ENCODE measurements around the gene IQCC.

The IQCC gene

GRCh38 chr1:32195972-32196823, 9.3 kb upstream of the IQCC start:
- no peak for DNase-seq (ENCODE audit: low spot score)

GRCh38 chr1:32197074-32197473, 8.4 kb upstream of the IQCC start:
- DNase-seq (ENCODE audit: low spot score) = no peak

DNA sequence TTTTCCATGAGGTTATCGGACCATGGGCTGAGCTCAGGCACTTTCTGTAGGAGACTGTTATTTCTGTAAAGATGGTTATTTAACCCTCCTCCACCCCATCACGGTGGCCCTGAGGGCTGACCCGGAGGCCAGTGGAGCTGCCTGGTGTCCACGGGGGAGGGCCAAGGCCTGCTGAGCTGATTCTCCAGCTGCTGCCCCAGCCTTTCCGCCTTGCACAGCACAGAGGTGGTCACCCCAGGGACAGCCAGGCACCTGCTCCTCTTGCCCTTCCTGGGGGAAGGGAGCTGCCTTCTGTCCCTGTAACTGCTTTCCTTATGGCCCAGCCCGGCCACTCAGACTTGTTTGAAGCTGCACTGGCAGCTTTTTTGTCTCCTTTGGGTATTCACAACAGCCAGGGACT, 7.6 kb upstream of the IQCC start:
- DNase-seq (ENCODE audit: low spot score) = no peak

GRCh38 chr1:32198237-32199042, 7.0 kb upstream of the IQCC start:
- no peak for DNase-seq (ENCODE audit: low spot score)

DNA sequence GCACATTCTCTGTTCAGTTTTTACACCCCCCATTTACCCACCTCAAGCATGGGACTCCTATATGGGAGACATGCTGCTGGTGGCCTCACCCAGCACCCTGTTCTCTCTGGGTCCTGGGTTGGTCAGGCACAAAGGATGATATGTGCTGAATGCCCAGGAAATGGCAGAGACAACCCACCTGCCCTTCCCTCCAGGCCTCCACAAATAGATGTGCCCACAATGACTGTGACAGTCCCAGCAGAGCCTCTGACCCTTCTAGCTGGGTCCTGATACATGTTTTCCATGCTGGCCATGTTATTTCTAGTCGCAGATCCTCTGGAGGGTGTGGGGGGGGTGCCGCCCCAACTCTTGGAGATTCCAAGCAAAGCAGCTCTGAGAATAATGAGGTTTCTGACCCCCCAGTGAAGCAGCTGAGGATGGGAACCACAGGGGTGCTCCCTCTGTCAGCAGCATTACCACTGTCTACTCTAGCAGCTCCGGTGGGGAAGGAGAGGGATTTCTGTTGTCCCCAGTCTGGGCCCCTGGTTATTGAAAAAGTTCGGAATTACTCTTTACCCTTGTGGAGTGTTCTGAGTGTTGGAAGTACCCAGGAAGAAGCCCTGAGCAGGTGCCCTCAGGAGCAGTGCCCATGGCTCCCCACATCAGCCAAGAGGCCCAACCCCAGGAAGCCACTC, 6.3 kb upstream of the IQCC start:
- no peak for DNase-seq (ENCODE audit: low spot score)

GRCh38 chr1:32199717-32200072, 5.8 kb upstream of the IQCC start:
- no peak for DNase-seq (ENCODE audit: low spot score)

GRCh38 chr1:32200226-32201010, 5.1 kb upstream of the IQCC start, which contains the start of gene CCDC28B:
TSS of gene CCDC28B (plus strand) at chr1:32200595. CDS start at chr1:32201936, 1,341 bp downstream.
- DNase-seq (ENCODE audit: low spot score) = peak; percentile 62

DNA sequence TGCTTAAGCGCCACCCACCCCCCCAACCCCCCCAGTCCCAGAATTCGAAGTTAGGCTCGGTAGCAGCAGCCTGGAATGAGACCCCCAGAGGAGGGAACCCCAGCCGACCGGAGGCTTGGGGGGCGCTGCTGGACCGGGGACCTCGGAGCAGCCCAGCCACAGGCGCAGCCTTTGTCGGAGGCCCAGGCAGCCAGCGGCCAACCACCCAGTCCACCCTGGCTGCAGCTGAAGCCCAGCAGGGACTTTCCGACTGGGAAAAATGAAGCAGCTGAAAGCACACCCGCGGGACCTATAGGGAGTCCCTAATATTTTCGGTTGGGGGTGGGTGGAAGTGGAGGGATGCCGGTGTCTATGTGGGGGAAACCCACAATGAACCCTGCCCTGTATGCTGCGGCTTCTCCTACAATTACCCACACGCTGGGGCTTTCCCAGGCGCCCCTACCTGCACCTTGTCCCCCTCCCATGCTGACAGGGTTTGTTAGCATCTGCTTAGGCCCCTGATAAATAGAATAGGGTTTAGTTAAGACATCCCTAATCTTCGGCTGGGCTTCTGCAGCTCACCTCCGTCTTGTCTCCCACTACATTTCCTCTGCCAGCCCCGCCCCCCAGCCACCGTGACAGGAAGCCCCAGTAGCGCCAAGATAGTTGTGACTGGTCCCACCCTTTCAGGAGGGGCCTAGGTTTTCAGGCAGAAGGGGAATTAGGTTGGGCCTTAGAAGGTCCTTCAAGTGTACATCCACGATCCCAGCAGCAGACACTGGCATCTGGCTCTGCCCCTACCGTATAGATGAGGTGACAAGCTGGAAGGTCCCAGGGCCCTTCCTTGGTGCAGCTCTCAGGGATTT, 4.2 kb upstream of the IQCC start:
- DNase-seq (ENCODE audit: low spot score) = no peak

DNA sequence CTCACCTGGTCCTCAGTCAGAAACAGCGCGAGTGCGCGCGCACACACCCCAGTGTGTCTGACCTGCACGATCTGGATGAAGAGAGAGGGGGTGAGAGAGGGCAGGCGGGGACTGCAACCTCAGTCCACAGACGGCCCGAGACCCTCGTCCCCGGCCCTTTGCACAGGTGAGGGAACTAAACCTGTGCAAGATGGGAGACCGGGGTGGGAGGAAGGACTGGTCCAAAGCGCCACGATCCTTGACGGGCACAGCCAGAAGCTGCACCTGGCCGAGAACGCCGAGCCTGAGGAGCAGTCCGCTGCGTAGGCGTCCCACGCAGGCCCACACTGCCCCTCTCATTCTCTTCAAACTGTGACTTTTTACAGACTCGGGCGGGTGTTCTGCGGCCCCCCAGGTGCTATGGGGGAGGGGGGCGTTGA, 519 bp upstream of the IQCC start:
- DNase-seq (ENCODE audit: low spot score) = no peak

GRCh38 chr1:32208469-32208868, 3.0 kb downstream of the IQCC start:
- DNase-seq (ENCODE audit: low spot score) = no peak

DNA sequence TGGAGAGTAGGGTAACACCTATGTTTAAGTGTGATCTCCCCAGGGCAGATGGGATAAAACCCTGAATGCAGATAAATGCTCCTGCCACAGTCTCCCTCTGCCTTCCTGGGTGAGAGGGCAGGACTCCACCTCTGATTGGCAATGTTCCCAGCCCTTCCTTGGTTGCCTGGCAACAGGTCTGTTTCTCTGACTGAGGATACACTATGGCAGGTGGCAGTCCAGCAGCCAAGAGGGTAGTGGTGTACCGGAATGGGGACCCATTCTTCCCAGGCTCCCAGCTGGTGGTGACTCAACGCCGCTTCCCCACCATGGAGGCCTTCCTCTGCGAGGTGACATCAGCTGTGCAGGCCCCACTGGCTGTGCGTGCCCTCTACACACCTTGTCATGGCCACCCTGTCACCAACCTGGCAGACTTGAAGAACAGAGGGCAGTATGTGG, 3.4 kb downstream of the IQCC start, which contains the start of gene DCDC2B:
Gene DCDC2B, plus strand, starts transcription at position 199 of the 438 bp plus-strand sequence. Its CDS starts 5 bp downstream, at position 204.
- no peak for DNase-seq (ENCODE audit: low spot score)

GRCh38 chr1:32215629-32216480, 10.4 kb downstream of the IQCC start:
- DNase-seq (ENCODE audit: low spot score) = no peak

DNA sequence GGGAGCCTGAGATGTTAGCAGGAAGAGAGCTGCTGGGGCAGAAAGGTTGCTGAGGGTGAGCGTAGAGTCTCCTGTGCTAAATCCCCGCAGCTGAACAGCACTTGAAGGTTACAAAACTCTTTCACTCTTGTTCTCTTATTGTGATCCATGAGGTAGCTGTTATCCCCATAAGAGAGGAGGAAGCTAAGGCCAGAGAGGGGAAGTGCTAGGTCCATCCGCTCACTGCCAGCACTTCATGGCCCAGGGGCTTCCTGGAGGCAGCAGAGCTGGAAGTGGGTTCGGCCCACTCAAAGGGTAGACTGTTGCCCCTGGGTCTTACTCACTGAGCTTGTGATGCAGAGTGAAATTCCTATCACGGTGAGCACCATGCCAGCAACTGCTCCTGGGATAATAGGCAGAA, 11.1 kb downstream of the IQCC start:
- DNase-seq (ENCODE audit: low spot score) = no peak

DNA sequence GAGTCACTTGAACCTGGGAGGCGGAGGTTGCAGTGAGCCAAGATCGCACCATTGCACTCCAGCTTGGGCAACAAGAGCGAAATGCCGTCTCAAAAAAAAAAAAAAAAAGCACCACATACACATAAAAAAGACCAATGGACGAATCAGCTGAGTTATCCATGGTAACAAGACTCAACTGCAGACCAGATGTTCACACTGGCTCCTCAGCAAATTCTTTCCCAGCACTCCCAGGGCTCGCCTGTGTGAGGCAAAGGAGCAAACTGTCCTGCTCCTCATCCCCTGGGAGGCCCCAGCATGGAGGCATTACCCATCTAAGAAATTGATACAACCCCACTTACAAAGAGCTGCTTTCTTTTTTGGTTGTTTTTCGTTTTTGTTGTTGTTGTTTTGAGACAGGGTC, 13.6 kb downstream of the IQCC start:
- no peak for DNase-seq (ENCODE audit: low spot score)

DNA sequence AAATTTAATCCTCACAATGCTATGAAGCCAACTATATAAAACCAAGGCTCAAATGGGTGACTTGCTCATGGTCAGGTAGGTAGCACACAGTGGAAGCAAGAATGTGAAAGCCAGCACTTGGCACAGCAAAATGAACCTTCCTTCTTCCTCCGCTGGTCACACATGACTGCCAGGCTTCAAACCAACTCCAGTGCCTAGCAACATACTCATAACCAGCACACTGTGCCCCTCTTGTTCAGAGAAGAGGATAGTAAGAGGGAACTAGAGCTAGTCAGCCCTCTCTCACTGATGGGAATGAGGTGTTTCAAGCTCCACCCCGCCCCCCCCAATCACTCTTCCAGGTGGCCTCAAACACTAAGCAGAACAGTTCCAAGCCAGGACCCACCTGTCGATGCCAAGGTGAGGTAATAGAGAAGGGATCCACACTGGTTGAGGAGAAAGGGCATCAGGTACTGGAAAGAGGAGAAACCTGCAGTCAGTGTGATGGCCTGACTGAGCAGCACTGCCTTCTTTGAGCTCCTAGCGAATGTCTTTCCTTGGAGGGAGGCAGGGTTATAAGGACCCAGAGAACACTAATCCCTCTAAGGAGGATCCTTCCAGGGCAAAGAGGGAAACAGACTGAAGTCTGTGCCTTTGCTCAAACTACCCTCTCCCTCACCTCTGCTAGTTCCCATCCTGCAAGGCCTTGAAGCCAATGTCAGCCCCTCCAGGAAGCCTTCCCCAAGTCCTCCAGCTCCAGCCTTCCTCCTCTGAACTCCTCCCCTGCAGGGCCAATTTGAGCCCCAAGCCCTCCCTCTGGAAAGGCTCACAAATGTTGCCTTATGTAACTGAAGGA, 15.5 kb downstream of the IQCC start:
- no peak for DNase-seq (ENCODE audit: low spot score)

GRCh38 chr1:32221581-32221979, 16.1 kb downstream of the IQCC start:
- DNase-seq (ENCODE audit: low spot score) = no peak

DNA sequence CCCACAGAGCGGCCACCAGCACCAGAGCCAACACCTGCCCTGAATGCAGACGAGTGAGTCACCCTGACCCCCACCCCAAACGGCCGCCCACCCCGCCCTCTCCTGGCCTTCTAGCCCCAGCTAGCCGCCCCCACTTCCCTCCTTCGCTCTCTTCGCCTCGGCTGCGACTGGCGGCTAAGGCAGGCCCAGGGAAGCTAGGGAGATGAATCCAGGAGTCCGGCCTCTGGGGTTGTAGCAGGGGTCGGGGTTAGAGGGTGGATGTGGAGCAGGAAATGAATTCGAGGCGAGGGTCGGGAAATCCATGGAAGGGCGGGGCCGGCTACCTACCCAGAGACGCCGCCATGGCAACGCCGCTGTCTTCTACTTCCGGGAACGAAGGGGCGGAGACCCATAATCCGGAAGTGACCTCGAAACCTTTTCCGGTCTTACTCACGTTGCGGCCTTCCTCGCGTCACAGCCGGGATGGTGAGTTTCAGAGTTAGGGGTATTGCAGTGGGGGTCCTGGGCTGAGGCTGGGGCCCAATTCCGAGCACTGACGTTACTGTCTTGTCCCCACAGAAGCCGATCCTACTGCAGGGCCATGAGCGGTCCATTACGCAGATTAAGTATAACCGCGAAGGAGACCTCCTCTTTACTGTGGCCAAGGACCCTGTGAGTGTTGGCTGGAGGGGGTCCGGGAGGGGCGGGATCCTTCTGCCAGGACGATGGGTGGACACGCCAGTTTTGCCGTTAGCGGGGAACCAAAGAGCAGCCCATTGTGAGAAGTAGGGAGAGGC, 16.7 kb downstream of the IQCC start, which contains the start of the genes EIF3I and TMEM234:
Gene EIF3I, plus strand, starts transcription at position 428 of the 776 bp plus-strand sequence. Its CDS starts 35 bp downstream, at position 463.
Gene TMEM234, minus strand, starts transcription at position 374 of the 776 bp plus-strand sequence. Its CDS starts 31 bp downstream, at position 343.
- peak; percentile 92 for DNase-seq (ENCODE audit: low spot score)

GRCh38 chr1:32223683-32224082, 18.2 kb downstream of the IQCC start:
- DNase-seq (ENCODE audit: low spot score) = no peak
